Stimulated activated CD8-positive, alpha-beta memory T cell treated with anti-CD3 and anti-CD28 coated beads, Interleukin-15, amount 100 ng/mL, for 48 hours (primary cell): ENCODE measurements around the gene CCDC24.

Source experiments
- DNase-seq, 2 donors: peaks; one replicate each; pipeline ENCODE4 v3.0.0-alpha.2; 2020; ENCODE audit warnings: low read depth in 2 of 2

CCDC24 gene

GRCh38 chr1:43963006-43963405 lies 28.4 kb upstream of the CCDC24 start:
- DNase-seq = no peak

- no peak for DNase-seq
Observed at GRCh38 chr1:43963890-43964289, 27.5 kb upstream of the CCDC24 start.

GRCh38 chr1:43965316-43965715 lies 26.1 kb upstream of the CCDC24 start:
- no peak for DNase-seq

DNA sequence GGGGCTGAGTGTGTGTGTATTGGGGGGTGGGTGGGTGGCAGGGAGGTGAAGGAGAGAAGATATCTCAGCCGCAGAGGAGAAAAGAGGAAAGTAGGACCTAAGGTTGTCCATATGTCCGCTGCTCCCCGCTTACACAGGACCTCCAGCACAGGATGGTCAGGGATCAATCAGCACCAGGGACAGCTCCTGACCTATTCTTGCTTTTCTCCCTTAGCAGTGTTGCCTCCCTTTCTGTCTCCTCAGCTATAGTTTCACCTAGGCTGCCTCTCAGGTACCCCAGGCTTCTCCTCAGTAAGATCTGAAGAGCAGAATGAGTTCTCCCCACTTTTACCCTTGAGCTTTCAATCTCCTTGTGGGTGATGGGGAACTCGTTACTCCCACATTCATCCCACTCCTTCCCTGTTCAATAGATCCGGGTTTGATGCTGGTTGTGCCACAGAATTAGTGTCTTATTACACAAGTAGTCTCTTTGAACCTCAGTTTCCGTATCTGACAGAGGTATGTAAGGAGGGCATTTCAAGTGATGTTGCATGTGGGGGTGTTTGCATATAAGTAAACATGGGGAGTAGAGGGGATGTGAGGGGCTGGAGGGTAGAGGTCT lies 23.0 kb upstream of the CCDC24 start:
- no peak for DNase-seq

DNA sequence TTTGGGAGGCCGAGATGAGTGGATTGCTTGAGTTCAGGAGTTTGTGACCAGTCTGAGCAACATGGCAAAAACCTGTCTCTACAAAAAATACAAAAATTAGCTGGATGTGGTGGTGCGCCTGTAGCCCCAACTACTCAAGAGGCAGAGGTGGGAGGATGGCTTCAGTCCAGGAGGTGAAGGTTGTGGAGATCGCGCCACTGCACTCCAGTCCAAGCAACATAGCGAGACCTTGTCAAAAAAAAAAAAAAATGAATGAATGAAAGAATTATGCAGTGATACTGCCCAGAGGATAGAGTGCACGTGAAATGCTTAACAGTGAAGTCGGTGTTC lies 22.0 kb upstream of the CCDC24 start:
- DNase-seq = no peak

- DNase-seq = peak; percentile 95
Observed at GRCh38 chr1:43969746-43970466, 21.5 kb upstream of the CCDC24 start, which contains the start of gene DPH2. Gene DPH2, plus strand, starts transcription at chr1:43970010. Its CDS starts 166 bp downstream, at chr1:43970176.

DNA sequence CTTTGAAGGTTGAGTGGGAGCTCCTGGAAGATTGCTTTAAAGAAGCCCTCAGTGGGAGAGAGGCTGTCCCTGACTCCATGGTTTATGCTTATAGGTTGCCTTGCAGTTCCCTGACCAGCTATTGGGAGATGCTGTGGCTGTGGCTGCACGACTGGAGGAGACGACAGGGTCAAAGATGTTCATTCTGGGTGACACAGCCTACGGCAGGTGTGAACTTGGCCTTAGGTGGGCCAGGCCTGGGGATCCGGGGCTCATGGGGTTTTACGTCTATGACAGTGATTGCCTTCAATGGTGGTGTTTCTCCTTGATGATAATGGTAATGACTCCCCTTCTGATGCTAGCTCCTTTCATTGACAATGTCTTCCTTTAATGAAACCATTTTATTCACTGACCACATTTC lies 20.9 kb upstream of the CCDC24 start:
- DNase-seq = no peak

DNA sequence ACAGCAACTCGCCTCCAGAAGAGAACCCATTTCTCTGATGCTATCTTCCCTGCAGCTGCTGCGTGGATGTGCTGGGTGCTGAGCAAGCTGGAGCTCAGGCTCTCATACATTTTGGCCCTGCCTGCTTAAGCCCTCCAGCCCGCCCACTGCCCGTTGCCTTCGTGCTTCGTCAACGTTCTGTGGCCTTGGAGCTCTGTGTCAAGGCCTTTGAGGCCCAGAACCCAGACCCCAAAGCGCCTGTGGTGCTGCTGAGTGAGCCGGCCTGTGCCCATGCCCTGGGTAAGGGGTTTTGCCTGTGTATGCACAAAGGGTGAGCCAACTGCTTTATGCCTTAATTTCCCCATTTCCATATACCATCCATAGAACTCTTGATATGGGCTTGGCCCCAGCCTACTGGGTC lies 20.5 kb upstream of the CCDC24 start:
- DNase-seq = no peak

- DNase-seq = no peak
Observed at GRCh38 chr1:43971336-43971980, 19.9 kb upstream of the CCDC24 start.

GRCh38 chr1:43973981-43974442 lies 17.4 kb upstream of the CCDC24 start:
- DNase-seq = no peak

- DNase-seq = peak; percentile 92 to 93
Observed at GRCh38 chr1:43974443-43975248, 16.8 kb upstream of the CCDC24 start, which contains the start of gene ATP6V0B. Gene ATP6V0B, plus strand, starts transcription at chr1:43974960. Its CDS starts 81 bp downstream, at chr1:43975041.

- no peak for DNase-seq
Observed at GRCh38 chr1:43975249-43975961, 16.0 kb upstream of the CCDC24 start.

GRCh38 chr1:43976045-43976444 lies 15.4 kb upstream of the CCDC24 start:
- no peak for DNase-seq

- no peak for DNase-seq
Observed at GRCh38 chr1:43976890-43977289, 14.5 kb upstream of the CCDC24 start.

GRCh38 chr1:43977376-43978263 lies 13.8 kb upstream of the CCDC24 start:
- no peak for DNase-seq

GRCh38 chr1:43978264-43978550 lies 13.2 kb upstream of the CCDC24 start:
- DNase-seq = no peak

DNA sequence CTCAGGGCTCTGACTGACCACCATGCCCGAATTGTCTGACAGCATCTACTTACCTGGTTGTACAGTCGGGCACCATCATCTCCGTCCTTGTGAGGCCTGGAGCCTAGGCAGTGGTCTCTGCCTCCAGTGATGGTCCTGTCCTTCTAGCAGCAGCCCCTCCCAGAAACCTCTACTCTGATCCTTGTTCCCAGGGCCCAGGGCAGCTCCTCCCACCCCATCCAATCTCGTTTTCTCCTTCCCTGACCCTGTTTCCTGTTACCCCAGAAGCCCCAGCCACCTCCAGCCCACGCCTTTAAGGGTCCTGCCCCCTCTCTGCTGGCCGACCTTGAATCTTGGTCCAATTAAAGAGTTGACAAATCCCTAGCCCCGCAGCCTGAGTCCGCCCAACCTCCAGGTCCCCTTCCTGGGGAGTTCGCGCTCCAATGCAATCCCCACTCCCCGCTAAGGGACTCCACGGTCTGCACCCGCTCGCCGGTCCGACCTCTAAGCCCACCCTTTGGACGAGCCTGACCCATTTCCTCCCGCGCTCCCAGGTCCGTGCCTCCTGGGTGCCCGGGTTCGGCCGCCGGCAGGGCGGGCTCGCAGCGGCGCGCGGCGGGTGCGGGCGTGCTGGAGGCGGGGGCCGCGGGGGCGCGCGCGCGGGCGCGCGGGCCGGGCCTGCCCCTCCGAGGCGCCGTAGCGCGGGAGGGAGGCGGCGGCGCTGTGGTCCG lies 12.7 kb upstream of the CCDC24 start, which contains the start of gene B4GALT2:
Gene B4GALT2, plus strand, starts transcription at position 660 of the 710 bp plus-strand sequence. CDS start 1,951 bp downstream, outside the sequence.
- no peak for DNase-seq

DNA sequence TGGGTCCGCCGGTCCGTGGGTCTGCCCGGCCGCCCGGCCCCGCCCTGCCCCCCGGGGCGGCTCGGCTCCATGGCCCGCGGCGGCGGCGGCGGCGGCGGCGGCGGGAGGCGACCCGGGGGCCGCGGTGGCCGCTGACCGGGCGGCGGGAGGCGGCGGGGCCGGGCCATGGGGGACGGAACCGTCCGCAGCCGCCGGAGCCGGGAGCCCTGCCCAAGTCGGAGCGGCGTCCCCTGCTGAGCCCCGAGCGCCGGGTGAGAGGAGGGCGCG lies 12.2 kb upstream of the CCDC24 start:
- no peak for DNase-seq

GRCh38 chr1:43979528-43980254 lies 11.7 kb upstream of the CCDC24 start:
- DNase-seq = no peak
